CD1c-positive myeloid dendritic cell (primary cell): ENCODE results near the gene ACOX1.

ENCODE experiments used
- DNase-seq: peaks from one replicate; pipeline ENCODE4 v3.0.0-alpha.2; 2016; ENCODE audit errors: extremely low spot score

ACOX1 gene

GRCh38 chr17:76008630-76009425 is 29.9 kb upstream of the ACOX1 start:
- DNase-seq: no peak

GRCh38 chr17:76008208-76008607 is 29.2 kb upstream of the ACOX1 start:
- no peak for DNase-seq

GRCh38 chr17:76007850-76008165 is 28.8 kb upstream of the ACOX1 start:
- DNase-seq: no peak

GRCh38 chr17:76007131-76007849 is 28.3 kb upstream of the ACOX1 start:
- DNase-seq: no peak

GRCh38 chr17:76005263-76006149 is 26.5 kb upstream of the ACOX1 start:
- peak; percentile 83 for DNase-seq

GRCh38 chr17:76004750-76005262 is 25.8 kb upstream of the ACOX1 start:
- DNase-seq: no peak

- DNase-seq: no peak
Observed at GRCh38 chr17:76003915-76004314, 24.9 kb upstream of the ACOX1 start.

GRCh38 chr17:76002100-76002499 is 23.1 kb upstream of the ACOX1 start:
- DNase-seq: no peak

- no peak for DNase-seq
Observed at GRCh38 chr17:76000755-76001521, 22.0 kb upstream of the ACOX1 start, which contains the start of gene CDK3. Gene CDK3, plus strand, starts transcription at chr17:76000855. Its CDS starts 571 bp downstream, at chr17:76001426.

- peak; percentile 65 for DNase-seq
Observed at GRCh38 chr17:76000016-76000754, 21.2 kb upstream of the ACOX1 start.

GRCh38 chr17:75998327-75998795 is 19.4 kb upstream of the ACOX1 start:
- DNase-seq: no peak

- peak; percentile 85 for DNase-seq
Observed at GRCh38 chr17:75996665-75997590, 18.0 kb upstream of the ACOX1 start.

GRCh38 chr17:75995385-75995925 is 16.5 kb upstream of the ACOX1 start:
- no peak for DNase-seq

- DNase-seq: no peak
Observed at GRCh38 chr17:75994802-75995370, 15.9 kb upstream of the ACOX1 start.

GRCh38 chr17:75991396-75991795 is 12.4 kb upstream of the ACOX1 start:
- no peak for DNase-seq

GRCh38 chr17:75987041-75987440 is 8.1 kb upstream of the ACOX1 start:
- no peak for DNase-seq

- no peak for DNase-seq
Observed at GRCh38 chr17:75985986-75986385, 7.0 kb upstream of the ACOX1 start.

- DNase-seq: peak; percentile 42
Observed at GRCh38 chr17:75983501-75984181, 4.7 kb upstream of the ACOX1 start.
